Measurements from ENCODE around the gene DACT3.

GRCh38 chr19:46692918-46693722 is 32.1 kb upstream of the DACT3 start:
- TF ChIP-seq POLR2A (IDR thresholded peaks at IDR 0.05; ENCODE audit: low read depth, low read length) (no peak), RFX5 (IDR thresholded peaks at IDR 0.05; ENCODE audit: low read depth, low read length) (no peak), BHLHE40 (IDR thresholded peaks at IDR 0.05; ENCODE audit: low read depth, low read length) (no peak), CTCF (conservative IDR thresholded peaks at IDR 0.05; ENCODE audit: low read depth, low read length) (no peak), RCOR1 (IDR thresholded peaks at IDR 0.05; ENCODE audit: insufficient replicate concordance, low read length) (no peak), USF2 (IDR thresholded peaks at IDR 0.05; ENCODE audit: low read depth, low read length) (no peak), CEBPB (IDR thresholded peaks at IDR 0.05; ENCODE audit: low read depth, low read length) (peak; percentile 46; the same call in 1 of the 2 replicates), MXI1 (IDR thresholded peaks at IDR 0.05; ENCODE audit: borderline replicate concordance, low read depth, low read length) (no peak), SMC3 (IDR thresholded peaks at IDR 0.05; ENCODE audit: low read depth, low read length) (no peak), RAD21 (IDR thresholded peaks at IDR 0.05; ENCODE audit: low read length) (no peak), MAFK (IDR thresholded peaks at IDR 0.05; ENCODE audit: low read depth, low read length) (no peak), MAZ (IDR thresholded peaks at IDR 0.05; ENCODE audit: borderline replicate concordance, low read depth, low read length) (no peak)
- TF ChIP-seq, protein P1, sequence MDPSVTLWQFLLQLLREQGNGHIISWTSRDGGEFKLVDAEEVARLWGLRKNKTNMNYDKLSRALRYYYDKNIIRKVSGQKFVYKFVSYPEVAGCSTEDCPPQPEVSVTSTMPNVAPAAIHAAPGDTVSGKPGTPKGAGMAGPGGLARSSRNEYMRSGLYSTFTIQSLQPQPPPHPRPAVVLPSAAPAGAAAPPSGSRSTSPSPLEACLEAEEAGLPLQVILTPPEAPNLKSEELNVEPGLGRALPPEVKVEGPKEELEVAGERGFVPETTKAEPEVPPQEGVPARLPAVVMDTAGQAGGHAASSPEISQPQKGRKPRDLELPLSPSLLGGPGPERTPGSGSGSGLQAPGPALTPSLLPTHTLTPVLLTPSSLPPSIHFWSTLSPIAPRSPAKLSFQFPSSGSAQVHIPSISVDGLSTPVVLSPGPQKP (IDR thresholded peaks at IDR 0.05; ENCODE audit: borderline replicate concordance, low read depth, low read length), result no peak
